Measurements from ENCODE around the gene S100PBP.
"Not testable (repeated sequence)": the region's sequence is repeated elsewhere in the genome, so short reads cannot be mapped to it uniquely, and the experiment has no call there.

The S100PBP gene

DNA sequence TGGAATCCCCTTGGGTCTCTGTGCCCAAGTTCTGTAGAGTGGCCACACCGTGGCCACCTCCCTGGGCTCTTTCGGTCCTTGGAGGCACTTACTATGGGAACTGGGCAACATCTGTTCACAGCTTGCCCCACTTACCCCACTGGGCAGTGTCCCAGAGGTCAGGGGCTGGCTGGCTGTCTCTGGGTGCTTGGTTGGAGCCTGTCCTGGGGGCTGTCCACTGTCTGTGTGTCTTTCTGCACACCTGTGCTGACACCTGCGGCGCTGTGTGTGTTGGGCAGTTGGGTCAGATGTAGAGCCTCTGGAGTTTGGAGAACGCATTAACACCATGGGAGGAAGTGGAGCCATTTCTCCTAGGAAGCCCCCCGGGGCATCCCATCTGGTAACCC lies 85.1 kb downstream of the S100PBP start:
- no peak overlapping the region for H3K27ac Mint-ChIP-seq
- peaks cover 72% of the 10 kb centered on the region for H3K27me3 Mint-ChIP-seq
- no peaks in the 10 kb centered on the region for H3K9me3 Mint-ChIP-seq
- no peaks in the 10 kb centered on the region for H3K36me3 Mint-ChIP-seq
- no peak for DNase-seq
- H3K4me3 Mint-ChIP-seq = peak overlapping the region; percentile 49
- CTCF ChIA-PET = no interaction called here
- H3K4me1 Mint-ChIP-seq = peaks cover 10% of the 10 kb centered on the region

DNA sequence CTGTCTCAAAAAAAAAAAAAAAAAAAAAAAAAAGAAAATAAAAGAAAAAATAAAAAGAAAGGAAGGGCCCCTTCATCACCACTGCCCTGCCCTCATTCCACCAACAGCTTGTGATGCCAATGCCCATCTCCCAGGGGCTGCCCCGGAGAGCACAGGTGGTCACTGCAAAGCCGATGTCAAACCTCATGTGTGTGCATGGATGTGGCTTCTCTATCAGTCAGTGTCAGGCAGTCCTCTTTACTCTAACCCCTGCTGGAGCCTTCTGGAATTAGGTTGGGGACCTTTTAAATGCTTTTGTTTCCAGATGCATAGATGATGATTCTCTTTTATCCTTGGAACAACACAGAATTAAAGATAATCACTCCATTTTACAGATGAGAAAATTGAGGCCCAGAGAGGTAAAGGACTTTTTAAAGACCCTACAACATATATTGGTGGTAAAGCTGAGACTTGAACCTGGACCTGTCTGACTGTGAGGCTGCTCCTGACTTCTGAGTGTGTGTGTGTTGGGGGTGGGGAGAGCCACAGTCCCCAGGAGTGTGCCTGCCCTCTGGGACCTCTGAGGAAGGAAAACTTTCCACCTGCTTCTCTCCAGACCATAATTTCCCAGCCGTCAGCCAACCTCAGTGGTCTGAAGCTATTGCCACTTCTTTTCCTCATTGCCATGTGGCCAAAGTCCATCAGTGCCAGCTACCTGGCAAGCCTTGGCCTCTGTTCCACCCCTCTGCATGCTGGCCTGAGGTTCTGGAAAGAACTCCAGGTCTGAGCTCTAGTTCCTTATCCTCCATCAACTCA lies 86.7 kb downstream of the S100PBP start:
- Mint-ChIP-seq H3K36me3 (no peaks in the 10 kb centered on the region), H3K27me3 (peaks cover 55% of the 10 kb centered on the region), H3K4me3 (no peak overlapping the region), H3K9me3 (no peaks in the 10 kb centered on the region), H3K27ac (no peak overlapping the region), H3K4me1 (peaks cover 10% of the 10 kb centered on the region)
- DNase-seq = no peak
- CTCF ChIA-PET = interaction anchor here (0.5 to 1.6 kb wide), 3 partner anchors 11 to 79 kb away, joined by 3 to 6 read pairs (median 4); no protein-coding TSS in a partner anchor

DNA sequence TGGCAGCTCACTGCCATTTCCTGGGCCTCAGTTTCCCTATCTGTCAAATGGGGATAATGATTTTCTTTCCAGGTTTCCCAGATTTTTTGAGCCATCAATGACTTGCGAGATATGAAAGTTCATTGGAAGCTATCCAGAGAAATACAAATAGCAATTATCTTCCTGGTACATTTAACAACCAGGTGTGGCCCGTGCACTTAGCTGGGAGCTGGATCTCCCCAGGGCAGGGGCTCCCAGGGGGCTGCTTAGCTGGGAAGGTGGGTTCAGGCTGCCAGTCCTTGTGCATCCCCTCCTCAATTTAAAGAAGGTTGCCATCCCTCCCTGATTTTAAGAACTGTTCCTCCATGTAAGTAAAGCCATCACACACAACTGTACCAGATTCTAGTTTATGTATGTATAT lies 87.3 kb downstream of the S100PBP start:
- H3K9me3 Mint-ChIP-seq = no peaks in the 10 kb centered on the region
- H3K27ac Mint-ChIP-seq = no peak overlapping the region
- DNase-seq = no peak
- CTCF ChIA-PET = interaction anchor here (0.5 to 1.6 kb wide), 3 partner anchors 12 to 80 kb away, joined by 3 to 6 read pairs (median 4); no protein-coding TSS in a partner anchor
- H3K27me3 Mint-ChIP-seq = peaks cover 53% of the 10 kb centered on the region
- H3K4me3 Mint-ChIP-seq = no peak overlapping the region
- no peaks in the 10 kb centered on the region for H3K36me3 Mint-ChIP-seq
- H3K4me1 Mint-ChIP-seq = peaks cover 10% of the 10 kb centered on the region

DNA sequence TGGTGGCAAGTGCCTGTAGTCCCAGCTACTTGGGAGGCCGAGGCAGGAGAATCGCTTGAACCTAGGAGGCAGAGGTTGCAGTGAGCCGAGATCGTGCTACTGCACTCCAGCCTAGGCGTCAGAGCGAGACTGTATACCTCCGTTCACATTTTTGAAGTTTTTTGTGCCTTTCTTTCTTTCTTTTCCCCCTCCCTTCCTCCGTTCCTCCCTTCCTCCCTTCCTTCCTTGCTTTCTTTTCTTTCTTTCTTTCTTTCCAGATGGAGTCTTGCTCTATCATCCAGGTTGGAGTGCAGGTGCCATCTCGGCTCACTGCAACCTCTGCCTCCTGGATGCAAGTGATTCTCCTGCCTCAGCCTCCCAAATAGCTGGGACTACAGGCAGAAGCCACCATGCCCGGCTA lies 88.1 kb downstream of the S100PBP start:
- DNase-seq, H3K27ac Mint-ChIP-seq, H3K9me3 Mint-ChIP-seq, CTCF ChIA-PET, H3K4me3 Mint-ChIP-seq, H3K4me1 Mint-ChIP-seq, H3K36me3 Mint-ChIP-seq: not testable (repeated sequence)
- H3K27me3 Mint-ChIP-seq = peaks cover 47% of the 10 kb centered on the region

DNA sequence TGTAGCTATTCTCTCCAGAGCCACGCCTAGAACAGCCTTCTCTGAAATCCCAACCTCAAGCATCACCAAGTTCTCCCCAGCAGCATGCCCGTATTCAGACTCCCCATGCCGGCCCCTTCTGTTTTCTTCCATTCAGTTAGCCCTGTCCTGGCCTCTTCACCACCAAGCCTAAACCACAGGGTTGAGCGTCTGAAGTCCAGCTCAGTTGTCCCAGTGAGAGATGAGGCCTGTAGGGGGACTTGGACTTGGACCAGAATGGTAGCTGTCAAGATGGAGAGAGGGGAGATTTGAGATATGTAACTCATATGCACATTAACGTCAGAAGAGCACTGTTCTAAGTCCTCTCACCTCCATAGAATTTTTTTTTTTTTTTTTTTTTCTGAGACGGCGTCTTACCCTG lies 89.2 kb downstream of the S100PBP start:
- Mint-ChIP-seq H3K9me3 (no peaks in the 10 kb centered on the region), H3K36me3 (no peaks in the 10 kb centered on the region), H3K27ac (no peak overlapping the region), H3K4me1 (peaks cover 3% of the 10 kb centered on the region), H3K27me3 (peaks cover 38% of the 10 kb centered on the region), H3K4me3 (no peak overlapping the region)
- CTCF ChIA-PET = interaction anchor here (1.1 kb wide), 1 partner anchor 31 kb away, joined by 4 read pairs; no protein-coding TSS in a partner anchor
- DNase-seq = no peak

DNA sequence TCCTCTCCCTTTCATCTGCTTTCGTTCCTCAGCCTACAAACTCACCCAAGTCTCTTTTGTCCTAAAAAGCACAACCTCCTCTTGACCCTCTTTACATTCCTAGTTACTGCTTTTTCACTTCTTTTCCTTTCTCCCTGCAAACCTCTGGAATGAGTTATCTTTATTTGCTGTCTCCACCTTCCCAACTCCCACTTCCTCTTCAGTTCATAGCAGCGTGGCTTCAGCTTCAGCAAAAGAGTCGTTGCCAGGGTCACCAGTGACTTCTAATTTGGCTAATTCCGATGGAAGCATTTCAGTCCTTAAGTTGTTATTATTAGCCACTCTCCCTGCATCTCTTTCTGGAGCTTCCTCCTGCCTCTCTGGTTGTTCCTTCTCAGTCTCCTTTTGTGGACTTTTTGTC lies 90.0 kb downstream of the S100PBP start:
- Mint-ChIP-seq H3K27me3 (peaks cover 30% of the 10 kb centered on the region), H3K36me3 (no peaks in the 10 kb centered on the region), H3K4me1 (no peaks in the 10 kb centered on the region), H3K9me3 (no peaks in the 10 kb centered on the region), H3K27ac (no peak overlapping the region), H3K4me3 (no peak overlapping the region)
- no peak for DNase-seq
- CTCF ChIA-PET = interaction anchor here (1.0 to 1.1 kb wide), 2 partner anchors 21 to 31 kb away, joined by 3 to 4 read pairs; no protein-coding TSS in a partner anchor

Data from activated naive CD4-positive, alpha-beta T cell treated with anti-CD3 and anti-CD28 coated beads, Interleukin-2, amount 10 ng/mL, durations not matched to agents 7 days and 5 days (primary cell).